Astrocyte (in vitro differentiated cells and primary cell): ENCODE data around the gene KCNH3. TPM values are rescaled to one million over a fixed set of nuclear protein-coding genes. Genes with fewer than 3 reads are reported as not detected.
"Not testable (repeated sequence)": the region's sequence is repeated elsewhere in the genome, so short reads cannot be mapped to it uniquely, and the experiment has no call there.

ENCODE experiments used
- DNase-seq: peaks from one replicate; pipeline ENCODE4 v3.0.0-alpha.2; 2010; ENCODE audit warnings: low read depth
- FAIRE-seq: peaks from 2 replicates; lab custom pipeline; 2011; peaks lifted over from hg19 to GRCh38; lab: Jason Lieb, UNC
- H2AFZ ChIP-seq: 2 replicates; pipeline ENCODE4 v1.6.0; 2012; ENCODE audit warnings: low read depth, low read length, inconsistent platforms
- H3K27ac ChIP-seq: 2 replicates; pipeline ENCODE4 v1.5.1; 2011; ENCODE audit warnings: low read depth, low read length, inconsistent platforms
- H3K27me3 ChIP-seq: 2 replicates; pipeline ENCODE4 v1.6.0; 2011; ENCODE audit warnings: low read length, inconsistent platforms; ENCODE audit not compliant: insufficient read depth
- H3K36me3 ChIP-seq: 2 replicates; pipeline ENCODE4 v1.5.1; 2011; ENCODE audit warnings: low read length, inconsistent platforms; ENCODE audit not compliant: insufficient read depth
- H3K4me1 ChIP-seq: 2 replicates; pipeline ENCODE4 v1.5.1; 2011; ENCODE audit warnings: low read length, inconsistent platforms; ENCODE audit not compliant: insufficient read depth
- H3K4me2 ChIP-seq: 2 replicates; pipeline ENCODE4 v1.6.0; 2012; ENCODE audit warnings: low read length, inconsistent platforms
- H3K4me3 ChIP-seq: 2 replicates; pipeline ENCODE4 v1.5.1; 2011; ENCODE audit warnings: low read depth, mild to moderate bottlenecking, low read length, inconsistent platforms; ENCODE audit not compliant: insufficient read depth
- H3K79me2 ChIP-seq: 2 replicates; pipeline ENCODE4 v1.6.0; 2012; ENCODE audit warnings: mild to moderate bottlenecking, low read length, inconsistent platforms; ENCODE audit not compliant: insufficient read depth
- H3K9ac ChIP-seq: 2 replicates; pipeline ENCODE4 v1.6.0; 2012; ENCODE audit warnings: mild to moderate bottlenecking, low read length, inconsistent platforms
- H3K9me3 ChIP-seq: 2 replicates; pipeline ENCODE4 v1.5.1; 2012; ENCODE audit warnings: low read depth, mild to moderate bottlenecking, low read length, inconsistent platforms; ENCODE audit not compliant: insufficient read depth
- H4K20me1 ChIP-seq: 2 replicates; pipeline ENCODE4 v1.6.0; 2012; ENCODE audit warnings: low read length, inconsistent platforms; ENCODE audit not compliant: insufficient read depth
- H3K27ac Mint-ChIP-seq: one replicate; pipeline ENCODE4 v1.8.0; 2021; ENCODE audit warnings: mild to moderate bottlenecking, mixed read lengths; ENCODE audit not compliant: unreplicated experiment
- H3K27me3 Mint-ChIP-seq: one replicate; pipeline ENCODE4 v1.8.0; 2021; ENCODE audit warnings: low read depth, mixed read lengths; ENCODE audit not compliant: unreplicated experiment
- H3K36me3 Mint-ChIP-seq: one replicate; pipeline ENCODE4 v1.8.0; 2021; ENCODE audit warnings: low read depth, mixed read lengths; ENCODE audit not compliant: unreplicated experiment
- H3K4me1 Mint-ChIP-seq: one replicate; pipeline ENCODE4 v1.8.0; 2021; ENCODE audit warnings: low read depth, mixed read lengths; ENCODE audit not compliant: unreplicated experiment
- H3K4me3 Mint-ChIP-seq: one replicate; pipeline ENCODE4 v1.8.0; 2021; ENCODE audit warnings: mild to moderate bottlenecking, moderate library complexity, mixed read lengths; ENCODE audit not compliant: unreplicated experiment
- H3K9me3 Mint-ChIP-seq: one replicate; pipeline ENCODE4 v1.8.0; 2021; ENCODE audit warnings: mild to moderate bottlenecking, mixed read lengths; ENCODE audit not compliant: unreplicated experiment
- CTCF ChIP-seq: IDR thresholded peaks from 2 replicates; pipeline ENCODE4 v1.5.1; 2011; ENCODE audit warnings: low read depth, mild to moderate bottlenecking, inconsistent platforms, low read length, moderate library complexity; ENCODE audit not compliant: insufficient read depth
- EZH2 ChIP-seq: IDR thresholded peaks from 2 replicates; pipeline ENCODE4 v1.6.1; 2012; ENCODE audit warnings: mild to moderate bottlenecking, low read length, inconsistent platforms; ENCODE audit not compliant: insufficient read depth
- total RNA-seq: library from RNA; stranded (reverse); gene quantifications from 2 replicates; pipeline ENCODE4 v1.2.1, GENCODE V29; 2021

Gene KCNH3
- total RNA-seq, 1 donor from 2014 or later: not detected

DNA sequence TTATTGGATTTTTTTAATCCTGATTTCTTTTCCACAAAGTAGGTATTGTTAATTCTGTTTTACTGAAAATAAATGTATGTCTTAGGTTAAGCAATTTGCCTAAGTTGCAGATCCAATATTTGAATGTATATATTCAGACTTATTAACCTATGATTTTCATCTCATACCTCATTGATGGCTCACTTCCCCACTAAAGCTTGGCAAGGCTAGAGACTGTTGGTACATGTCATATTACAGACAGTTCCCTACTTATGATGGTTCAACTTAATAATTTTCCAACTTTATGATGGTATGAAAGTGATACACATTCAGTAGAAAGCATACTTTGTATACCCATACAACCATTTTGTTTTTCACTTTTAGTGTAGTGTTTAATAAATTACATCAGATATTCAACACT lies 33.2 kb upstream of the KCNH3 start:
- H3K79me2 ChIP-seq: no peaks in the 10 kb centered on the region
- Mint-ChIP-seq H3K4me1 (peaks cover 11% of the 10 kb centered on the region), H3K27me3 (no peaks in the 10 kb centered on the region), H3K9me3 (no peaks in the 10 kb centered on the region), H3K27ac (no peak overlapping the region), H3K36me3 (peaks cover 12% of the 10 kb centered on the region), H3K4me3 (no peak overlapping the region)
- H3K9ac ChIP-seq: no peak overlapping the region
- H4K20me1 ChIP-seq: no peaks in the 10 kb centered on the region
- H3K27ac ChIP-seq: peak overlapping the region; percentile 75
- no peak overlapping the region for H3K4me3 ChIP-seq
- FAIRE-seq (no peak), DNase-seq (peak; percentile 12)
- H3K4me2 ChIP-seq: peak overlapping the region; percentile 8
- no peaks in the 10 kb centered on the region for H3K27me3 ChIP-seq
- TF ChIP-seq EZH2 (no peak), CTCF (no peak)
- peaks cover 7% of the 10 kb centered on the region for H3K36me3 ChIP-seq
- H2AFZ ChIP-seq: no peak overlapping the region
- no peaks in the 10 kb centered on the region for H3K9me3 ChIP-seq
- peaks cover 27% of the 10 kb centered on the region for H3K4me1 ChIP-seq

DNA sequence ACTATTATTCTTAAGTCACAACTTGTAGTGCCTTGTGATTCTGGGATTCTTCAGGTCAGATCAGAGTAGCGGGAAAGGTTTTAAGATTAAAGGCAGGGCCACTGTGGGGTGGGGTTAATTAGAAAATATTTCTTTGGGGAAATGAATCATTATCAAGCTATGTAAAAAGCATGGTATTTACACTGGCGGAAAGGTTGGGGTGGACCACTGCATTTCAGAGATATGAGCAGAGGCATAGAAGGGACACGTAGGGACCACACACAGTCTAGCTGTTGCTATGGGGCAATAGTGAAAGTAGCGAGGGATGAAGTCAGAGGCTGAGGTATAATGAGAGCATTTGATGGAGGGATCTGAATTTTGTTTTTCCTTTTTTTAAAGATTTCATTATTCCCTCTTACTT lies 31.7 kb upstream of the KCNH3 start:
- Histone ChIP-seq H3K27me3 (no peaks in the 10 kb centered on the region), H3K9me3 (no peaks in the 10 kb centered on the region), H3K36me3 (no peaks in the 10 kb centered on the region), H3K9ac (peak overlapping the region; percentile 41), H3K4me1 (peaks cover 27% of the 10 kb centered on the region), H2AFZ (no peak overlapping the region), H3K4me3 (no peak overlapping the region), H4K20me1 (no peaks in the 10 kb centered on the region), H3K4me2 (peak overlapping the region; percentile 54), H3K27ac (peak overlapping the region; percentile 77), H3K79me2 (no peaks in the 10 kb centered on the region)
- TF ChIP-seq EZH2 (no peak), CTCF (no peak)
- DNase-seq (peak; percentile 97), FAIRE-seq (peak; percentile 63)
- Mint-ChIP-seq H3K27me3 (no peaks in the 10 kb centered on the region), H3K36me3 (peaks cover 7% of the 10 kb centered on the region), H3K9me3 (no peaks in the 10 kb centered on the region), H3K4me3 (no peak overlapping the region), H3K4me1 (peaks cover 14% of the 10 kb centered on the region), H3K27ac (peak overlapping the region; percentile 60)

- H3K27ac ChIP-seq, H3K27me3 ChIP-seq, H3K36me3 ChIP-seq, H2AFZ ChIP-seq, H3K36me3 Mint-ChIP-seq, H4K20me1 ChIP-seq, H3K9me3 Mint-ChIP-seq, H3K4me3 Mint-ChIP-seq, H3K9ac ChIP-seq, H3K4me2 ChIP-seq, H3K79me2 ChIP-seq, FAIRE-seq, H3K27me3 Mint-ChIP-seq, H3K4me1 Mint-ChIP-seq, H3K27ac Mint-ChIP-seq, H3K9me3 ChIP-seq, DNase-seq, H3K4me3 ChIP-seq: not testable (repeated sequence)
- H3K4me1 ChIP-seq: peaks cover 22% of the 10 kb centered on the region
These were observed 29.1 kb upstream of the KCNH3 start for GRCh38 chr12:49509681-49510080.
